ENCODE data around the gene TRIM7. TPM values are rescaled to one million over a fixed set of nuclear protein-coding genes. Genes with fewer than 3 reads are reported as not detected.

TRIM7 gene
- total and polyA plus RNA-seq, 2 experiments from 2014 or later: 0.53 to 0.56 TPM

- TF ChIP-seq ZNF462 (CRISPR knock-in tag; IDR thresholded peaks at IDR 0.05) (no peak), NANOG (IDR thresholded peaks at IDR 0.05; ENCODE audit: borderline replicate concordance) (no peak), CREB1 (CRISPR knock-in tag; IDR thresholded peaks at IDR 0.05; ENCODE audit: low read depth) (no peak)
- TF ChIP-seq, protein P1, sequence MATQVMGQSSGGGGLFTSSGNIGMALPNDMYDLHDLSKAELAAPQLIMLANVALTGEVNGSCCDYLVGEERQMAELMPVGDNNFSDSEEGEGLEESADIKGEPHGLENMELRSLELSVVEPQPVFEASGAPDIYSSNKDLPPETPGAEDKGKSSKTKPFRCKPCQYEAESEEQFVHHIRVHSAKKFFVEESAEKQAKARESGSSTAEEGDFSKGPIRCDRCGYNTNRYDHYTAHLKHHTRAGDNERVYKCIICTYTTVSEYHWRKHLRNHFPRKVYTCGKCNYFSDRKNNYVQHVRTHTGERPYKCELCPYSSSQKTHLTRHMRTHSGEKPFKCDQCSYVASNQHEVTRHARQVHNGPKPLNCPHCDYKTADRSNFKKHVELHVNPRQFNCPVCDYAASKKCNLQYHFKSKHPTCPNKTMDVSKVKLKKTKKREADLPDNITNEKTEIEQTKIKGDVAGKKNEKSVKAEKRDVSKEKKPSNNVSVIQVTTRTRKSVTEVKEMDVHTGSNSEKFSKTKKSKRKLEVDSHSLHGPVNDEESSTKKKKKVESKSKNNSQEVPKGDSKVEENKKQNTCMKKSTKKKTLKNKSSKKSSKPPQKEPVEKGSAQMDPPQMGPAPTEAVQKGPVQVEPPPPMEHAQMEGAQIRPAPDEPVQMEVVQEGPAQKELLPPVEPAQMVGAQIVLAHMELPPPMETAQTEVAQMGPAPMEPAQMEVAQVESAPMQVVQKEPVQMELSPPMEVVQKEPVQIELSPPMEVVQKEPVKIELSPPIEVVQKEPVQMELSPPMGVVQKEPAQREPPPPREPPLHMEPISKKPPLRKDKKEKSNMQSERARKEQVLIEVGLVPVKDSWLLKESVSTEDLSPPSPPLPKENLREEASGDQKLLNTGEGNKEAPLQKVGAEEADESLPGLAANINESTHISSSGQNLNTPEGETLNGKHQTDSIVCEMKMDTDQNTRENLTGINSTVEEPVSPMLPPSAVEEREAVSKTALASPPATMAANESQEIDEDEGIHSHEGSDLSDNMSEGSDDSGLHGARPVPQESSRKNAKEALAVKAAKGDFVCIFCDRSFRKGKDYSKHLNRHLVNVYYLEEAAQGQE (IDR thresholded peaks at IDR 0.05; ENCODE audit: unreplicated experiment): no peak
- TF ChIP-seq, protein P2, sequence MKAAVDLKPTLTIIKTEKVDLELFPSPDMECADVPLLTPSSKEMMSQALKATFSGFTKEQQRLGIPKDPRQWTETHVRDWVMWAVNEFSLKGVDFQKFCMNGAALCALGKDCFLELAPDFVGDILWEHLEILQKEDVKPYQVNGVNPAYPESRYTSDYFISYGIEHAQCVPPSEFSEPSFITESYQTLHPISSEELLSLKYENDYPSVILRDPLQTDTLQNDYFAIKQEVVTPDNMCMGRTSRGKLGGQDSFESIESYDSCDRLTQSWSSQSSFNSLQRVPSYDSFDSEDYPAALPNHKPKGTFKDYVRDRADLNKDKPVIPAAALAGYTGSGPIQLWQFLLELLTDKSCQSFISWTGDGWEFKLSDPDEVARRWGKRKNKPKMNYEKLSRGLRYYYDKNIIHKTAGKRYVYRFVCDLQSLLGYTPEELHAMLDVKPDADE (IDR thresholded peaks at IDR 0.05): no peak
Observed at GRCh38 chr5:181212080-181212479, 7.1 kb upstream of the TRIM7 start (continued).
